ENCODE data around the gene WNT1.

DNA sequence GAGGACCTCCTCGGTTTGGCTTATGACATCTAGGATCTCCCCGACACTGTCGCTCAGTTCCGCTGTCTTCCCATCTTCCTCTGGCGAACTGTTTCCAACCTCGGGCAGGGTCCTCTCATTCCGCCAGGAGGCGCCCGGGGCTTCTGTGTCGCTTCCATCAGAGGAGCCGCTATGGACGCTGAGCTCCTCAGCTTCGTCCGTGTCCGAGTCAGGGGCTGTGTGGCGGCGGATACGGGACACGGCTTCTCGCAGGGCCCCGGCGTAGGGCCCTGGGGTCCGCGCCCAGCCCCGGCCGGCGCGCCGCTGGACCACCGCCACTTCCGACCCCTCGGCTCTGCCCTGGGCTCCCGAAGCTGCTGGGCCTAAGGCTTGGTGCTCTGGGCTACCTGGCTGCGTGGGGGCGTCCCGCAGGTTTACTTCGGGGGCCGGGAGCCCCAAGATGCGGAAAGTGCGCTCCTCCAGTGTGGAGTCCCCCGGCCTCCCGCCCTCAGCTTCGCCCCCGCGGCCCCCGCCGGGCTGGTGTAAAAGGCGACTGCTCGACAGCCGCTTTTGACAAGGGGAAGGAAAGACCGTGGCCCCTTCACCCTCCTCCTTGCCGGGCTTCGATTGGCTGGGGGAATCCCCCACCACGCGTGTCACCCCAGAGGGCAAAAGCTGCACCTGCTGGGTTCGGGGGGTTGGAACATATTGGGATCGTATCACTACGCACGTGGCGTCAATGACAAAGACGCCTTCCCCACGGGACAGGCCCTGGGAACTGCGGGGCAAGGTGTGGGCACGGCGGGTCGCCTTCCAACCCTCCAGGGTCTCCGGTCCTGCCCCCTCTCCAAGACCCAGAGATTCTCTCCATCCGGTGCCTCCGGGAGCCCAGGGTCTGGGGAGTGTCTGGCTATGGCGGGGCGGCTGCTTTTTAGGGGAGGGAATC, 18.9 kb downstream of the WNT1 start:
- TF ChIP-seq, protein P1, sequence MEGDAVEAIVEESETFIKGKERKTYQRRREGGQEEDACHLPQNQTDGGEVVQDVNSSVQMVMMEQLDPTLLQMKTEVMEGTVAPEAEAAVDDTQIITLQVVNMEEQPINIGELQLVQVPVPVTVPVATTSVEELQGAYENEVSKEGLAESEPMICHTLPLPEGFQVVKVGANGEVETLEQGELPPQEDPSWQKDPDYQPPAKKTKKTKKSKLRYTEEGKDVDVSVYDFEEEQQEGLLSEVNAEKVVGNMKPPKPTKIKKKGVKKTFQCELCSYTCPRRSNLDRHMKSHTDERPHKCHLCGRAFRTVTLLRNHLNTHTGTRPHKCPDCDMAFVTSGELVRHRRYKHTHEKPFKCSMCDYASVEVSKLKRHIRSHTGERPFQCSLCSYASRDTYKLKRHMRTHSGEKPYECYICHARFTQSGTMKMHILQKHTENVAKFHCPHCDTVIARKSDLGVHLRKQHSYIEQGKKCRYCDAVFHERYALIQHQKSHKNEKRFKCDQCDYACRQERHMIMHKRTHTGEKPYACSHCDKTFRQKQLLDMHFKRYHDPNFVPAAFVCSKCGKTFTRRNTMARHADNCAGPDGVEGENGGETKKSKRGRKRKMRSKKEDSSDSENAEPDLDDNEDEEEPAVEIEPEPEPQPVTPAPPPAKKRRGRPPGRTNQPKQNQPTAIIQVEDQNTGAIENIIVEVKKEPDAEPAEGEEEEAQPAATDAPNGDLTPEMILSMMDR (IDR thresholded peaks at IDR 0.05) = peak; percentile 51 to 74 (median 69)
- TF ChIP-seq POLR2A (IDR thresholded peaks at IDR 0.05) = no peak
